GM10847 (cell line): ENCODE measurements around the gene AVPR1B.

Experiments
- POLR2A ChIP-seq: IDR thresholded peaks from 2 replicates; pipeline ENCODE4 v1.6.1; 2011; ENCODE audit not compliant: insufficient read length; ENCODE audit errors: extremely low read depth

AVPR1B gene

DNA sequence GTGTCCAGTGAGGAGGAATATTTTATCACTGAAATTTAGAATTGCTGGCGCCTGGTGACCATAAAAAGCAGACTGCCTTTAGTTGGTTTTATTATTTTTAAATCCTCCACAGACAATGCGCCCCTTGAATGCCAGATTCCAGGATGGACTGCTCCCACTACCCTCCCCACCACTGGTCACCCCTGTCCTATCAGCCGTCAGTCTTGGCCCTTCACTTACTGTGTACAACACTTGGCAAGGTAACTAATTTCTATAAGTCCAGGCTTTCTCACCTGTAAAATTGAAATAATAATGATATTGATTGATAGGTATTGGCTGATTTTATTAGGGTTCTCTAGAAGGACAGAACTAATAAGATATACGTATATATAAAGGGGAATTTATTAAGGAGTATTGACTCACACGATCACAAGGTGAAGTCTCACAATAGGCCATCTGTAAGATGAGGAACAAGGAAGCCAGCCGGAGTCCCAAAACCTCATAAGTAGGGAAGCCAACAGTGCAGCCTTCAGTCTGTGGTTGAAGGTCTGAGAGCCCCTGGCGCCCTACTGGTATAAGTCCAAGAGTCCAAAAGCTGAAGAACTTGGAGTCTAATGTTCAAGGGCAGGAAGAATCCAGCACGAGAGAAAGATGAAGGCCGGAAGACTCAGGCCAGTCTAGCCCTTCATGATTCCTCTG lies 46.4 kb downstream of the AVPR1B start:
- TF ChIP-seq POLR2A: no peak

DNA sequence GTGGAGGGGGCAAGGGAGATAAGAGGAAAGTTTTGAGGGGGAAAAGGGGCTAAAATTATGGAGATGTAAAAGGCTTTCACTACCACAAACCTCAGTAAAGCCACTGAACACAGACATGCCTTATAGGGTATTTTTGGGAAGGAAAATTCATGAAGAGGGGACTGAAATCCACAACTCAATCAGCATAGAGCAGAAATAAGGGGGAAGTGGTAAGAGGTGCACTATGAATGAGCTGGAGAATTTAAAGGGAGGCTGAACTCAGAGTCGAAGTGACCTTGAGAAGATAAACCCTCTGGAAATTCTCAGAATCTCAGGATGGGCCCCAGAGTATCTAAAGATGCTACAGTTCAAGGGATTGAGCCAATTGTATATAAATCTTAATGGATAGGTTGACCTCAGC lies 48.9 kb downstream of the AVPR1B start:
- TF ChIP-seq POLR2A: no peak

DNA sequence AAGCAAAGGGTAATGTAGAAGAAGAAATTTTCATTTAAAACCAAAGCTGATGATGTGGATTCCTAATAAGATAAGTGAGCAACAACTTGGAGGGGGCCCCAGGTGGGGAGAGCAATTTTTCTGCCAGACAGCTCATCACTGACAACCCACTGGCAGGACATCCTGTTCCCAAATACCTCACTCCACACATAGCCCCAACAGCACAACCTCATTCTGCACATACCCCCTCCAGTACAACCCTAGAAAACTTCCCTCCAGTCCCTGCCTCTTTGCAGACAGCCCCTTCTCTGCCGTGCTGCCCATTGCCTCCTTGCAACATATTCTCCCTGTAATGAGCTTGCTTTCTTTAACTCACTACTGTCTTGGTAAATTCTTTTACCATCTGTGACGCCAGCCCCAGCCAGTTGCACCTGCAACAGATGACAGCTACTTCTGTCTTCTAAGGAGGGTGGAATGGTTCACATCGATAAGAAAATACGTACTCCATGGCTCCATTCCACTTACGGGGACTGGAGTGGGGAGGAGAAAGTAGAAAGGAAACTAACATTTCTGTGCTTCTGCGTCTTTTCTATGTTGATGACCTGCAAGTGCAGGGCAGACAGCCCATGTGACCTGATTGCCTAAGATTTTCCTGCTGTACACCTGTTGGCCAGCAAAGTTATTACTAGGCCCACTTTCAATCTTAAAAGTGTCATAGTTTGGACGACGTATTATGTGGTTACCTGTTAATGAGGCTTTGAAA lies 49.5 kb downstream of the AVPR1B start:
- TF ChIP-seq POLR2A: no peak

DNA sequence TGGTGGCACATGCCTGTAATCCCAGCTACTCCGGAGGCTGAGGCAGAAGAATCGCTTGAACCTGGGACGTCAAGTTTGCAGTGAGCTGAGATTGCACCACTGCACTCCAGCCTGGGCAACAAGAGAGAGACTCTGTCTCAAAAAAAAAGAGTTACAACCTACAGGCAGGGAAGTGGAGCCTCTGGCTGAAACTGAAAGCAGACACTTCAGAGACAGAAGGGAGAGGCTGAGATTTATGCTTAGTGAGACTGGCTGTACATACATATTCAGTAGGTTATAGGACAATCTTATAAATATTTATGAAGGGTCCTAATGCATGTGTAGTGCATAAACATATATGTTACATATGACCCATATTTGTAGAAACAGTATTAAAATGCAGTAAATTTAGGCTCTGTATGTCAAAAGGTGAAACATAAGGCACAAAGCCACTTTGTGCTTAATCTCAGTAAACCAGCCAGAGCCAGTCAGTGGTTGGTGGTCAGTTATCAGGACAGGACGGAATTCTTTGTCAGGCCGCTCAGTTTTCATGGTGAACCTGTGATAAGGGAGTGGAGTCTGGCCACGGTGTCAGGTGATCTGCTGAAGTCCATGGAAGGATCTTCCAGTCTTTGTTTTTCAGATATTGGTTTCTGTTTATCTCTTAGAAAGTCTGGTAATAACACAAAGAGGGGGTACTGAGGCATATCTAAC lies 50.6 kb downstream of the AVPR1B start:
- no peak for TF ChIP-seq POLR2A

DNA sequence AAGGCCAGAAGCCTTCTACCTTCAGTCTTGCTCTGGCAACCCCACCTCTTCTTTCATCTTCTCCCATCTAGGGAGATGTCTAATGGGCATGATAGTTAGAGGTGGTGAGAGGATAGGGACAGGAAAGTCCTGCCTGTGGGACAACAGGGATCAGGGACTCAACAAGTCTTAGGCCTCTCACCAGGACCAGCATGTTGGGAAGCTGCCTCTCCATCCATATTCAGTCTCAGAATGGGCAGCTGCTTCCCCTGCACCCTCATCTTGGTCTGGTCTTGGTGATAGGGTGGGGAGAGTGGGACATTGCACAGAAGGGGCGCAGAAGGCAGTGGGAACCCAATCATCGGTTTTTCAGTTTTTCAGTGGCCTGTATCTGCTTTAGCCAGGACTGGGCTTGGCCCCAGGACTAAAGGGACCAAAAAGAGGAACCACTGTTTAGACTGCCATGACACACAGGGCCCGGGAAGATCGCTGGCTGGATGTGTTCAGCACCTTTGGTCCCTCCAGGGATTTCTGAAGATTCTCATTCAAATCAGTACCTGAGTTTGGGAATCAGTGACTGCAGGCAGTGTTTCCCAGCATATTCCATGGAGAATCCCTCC lies 51.5 kb downstream of the AVPR1B start:
- no peak for TF ChIP-seq POLR2A

DNA sequence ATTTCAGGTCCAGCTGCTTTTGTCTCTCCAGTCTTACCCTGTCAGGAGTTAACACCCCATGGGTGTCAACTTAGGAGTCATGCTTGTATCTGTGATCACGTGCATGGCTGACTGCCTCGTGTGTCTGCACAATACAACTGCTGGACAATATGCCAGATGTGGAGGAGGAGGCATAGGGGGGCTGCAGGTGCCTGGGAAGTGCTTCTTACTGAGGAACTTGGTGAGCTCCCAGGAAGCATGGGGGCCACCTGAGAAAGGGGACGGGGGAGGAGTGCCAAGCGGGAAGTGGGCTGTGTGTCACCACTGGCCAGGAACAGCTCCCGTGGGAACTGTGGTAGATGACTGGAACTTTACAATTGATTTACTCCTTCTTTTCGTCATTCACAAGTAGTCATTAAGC lies 54.7 kb downstream of the AVPR1B start:
- TF ChIP-seq POLR2A: no peak

DNA sequence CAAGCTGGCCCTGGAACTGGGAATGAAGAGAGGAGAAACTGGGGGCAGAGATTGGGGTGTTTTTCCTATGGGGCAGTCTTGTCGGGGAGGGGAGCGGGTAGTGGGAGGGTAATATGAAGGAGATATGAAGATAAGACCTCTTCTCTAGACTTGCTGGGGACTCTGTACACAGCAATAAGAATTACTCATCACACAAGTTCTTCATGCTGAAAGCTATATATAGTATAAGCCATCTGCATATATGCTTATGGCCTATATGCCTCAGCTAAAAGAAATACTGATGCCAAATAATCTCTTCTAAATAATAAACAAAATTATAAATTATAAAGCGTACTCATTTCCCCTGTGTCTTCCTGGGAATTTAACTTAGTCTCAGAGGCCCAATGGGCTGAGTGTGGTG lies 56.3 kb downstream of the AVPR1B start:
- no peak for TF ChIP-seq POLR2A
